ENCODE results near the gene CYP11A1. TPM values are rescaled to one million over a fixed set of nuclear protein-coding genes. Genes with fewer than 3 reads are reported as not detected.

CYP11A1 gene
- total RNA-seq, 1 donor from 2014 or later = 2.0 TPM

DNA sequence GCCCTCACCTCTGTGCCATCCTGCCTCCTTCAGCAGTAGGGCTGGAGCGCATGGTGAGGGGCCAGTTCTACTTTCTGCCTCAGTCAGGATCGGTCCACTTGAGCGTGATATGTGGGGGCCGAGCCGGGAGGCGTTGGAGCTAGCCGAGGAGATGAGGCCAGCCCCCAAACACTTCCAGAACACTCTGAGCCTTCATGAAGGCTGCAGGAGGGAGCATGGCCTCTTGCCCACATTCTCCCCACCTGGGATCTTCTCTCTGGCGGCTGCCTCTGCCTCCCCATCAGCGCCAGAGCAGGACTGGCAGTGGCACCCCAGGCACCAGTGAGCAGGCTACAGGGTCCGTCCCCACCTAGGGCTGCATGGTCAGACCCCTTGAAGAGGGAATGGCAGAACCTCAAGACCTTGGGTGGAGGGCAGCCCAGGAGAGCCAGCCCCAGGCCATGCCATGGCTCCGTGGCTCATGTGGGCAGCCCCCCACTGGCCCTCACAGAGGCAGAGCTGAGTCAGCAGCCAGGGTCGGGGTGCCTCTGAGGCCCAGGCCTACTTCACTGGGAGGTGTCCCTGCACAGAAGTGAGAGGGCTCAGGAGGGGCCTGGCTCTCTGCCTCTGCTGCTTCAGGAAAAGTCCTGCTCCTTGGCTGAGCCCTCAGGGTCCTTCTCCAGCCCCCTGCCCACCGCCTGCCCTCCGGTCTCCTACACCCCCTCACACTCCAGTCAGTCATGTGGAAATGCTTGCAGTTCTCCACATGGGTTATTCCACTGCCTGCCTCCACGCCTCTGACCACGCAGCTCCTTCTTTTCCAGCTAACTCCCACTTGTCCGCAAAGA is 28.1 kb upstream of the CYP11A1 start:
- DNase-seq (ENCODE audit: low read depth) = no peak
- no peak for TF ChIP-seq CTCF (IDR thresholded peaks at IDR 0.05; ENCODE audit: insufficient read depth, low read length, poor library complexity, severe bottlenecking)
- H3K4me3 ChIP-seq (ENCODE audit: low read depth, low read length) = no peak overlapping the region
- H3K27me3 ChIP-seq (ENCODE audit: control insufficient read depth, insufficient read depth, low read length) = no peaks in the 10 kb centered on the region
- H3K36me3 ChIP-seq (ENCODE audit: control insufficient read depth, insufficient read depth, low read length) = no peaks in the 10 kb centered on the region

DNA sequence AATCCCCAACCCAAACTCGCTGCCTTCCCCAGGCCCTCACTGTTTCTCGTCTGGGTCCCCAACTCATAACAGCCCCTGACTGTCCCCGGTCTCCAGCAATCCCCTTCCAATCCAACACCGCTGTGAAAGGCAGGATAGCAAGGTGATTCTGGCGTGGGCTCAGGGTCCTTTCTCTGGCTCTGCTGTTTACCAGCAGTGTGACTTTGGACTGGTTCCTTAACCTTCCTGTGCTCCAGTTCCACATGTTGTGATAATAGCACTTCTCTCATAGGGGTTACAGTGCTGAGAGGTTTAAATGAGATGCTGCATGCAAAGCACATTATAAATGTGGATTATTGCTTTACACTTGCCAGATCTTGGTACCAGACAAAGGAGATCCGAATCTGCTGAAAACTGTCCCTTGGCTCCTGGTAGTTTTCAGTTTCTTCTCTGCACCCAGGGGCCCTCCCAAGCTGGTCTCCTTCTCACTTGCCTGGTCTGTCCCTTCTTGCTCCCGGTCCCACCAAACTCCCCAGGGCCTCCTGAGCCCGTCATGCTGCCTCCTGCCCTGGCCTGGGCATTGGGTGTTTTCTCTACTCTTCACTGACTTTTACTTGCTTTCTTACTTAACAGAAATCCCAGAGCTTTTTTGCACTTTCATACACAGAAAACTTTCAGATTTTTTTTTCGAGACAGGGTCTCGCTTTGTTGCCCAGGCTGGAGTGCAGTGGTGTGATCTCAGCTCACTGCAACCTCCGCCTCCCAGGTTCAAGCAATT is 26.8 kb upstream of the CYP11A1 start:
- Histone ChIP-seq H3K27me3 (ENCODE audit: control insufficient read depth, insufficient read depth, low read length) (no peaks in the 10 kb centered on the region), H3K4me3 (ENCODE audit: low read depth, low read length) (no peak overlapping the region), H3K36me3 (ENCODE audit: control insufficient read depth, insufficient read depth, low read length) (no peaks in the 10 kb centered on the region)
- TF ChIP-seq CTCF (IDR thresholded peaks at IDR 0.05; ENCODE audit: insufficient read depth, low read length, poor library complexity, severe bottlenecking) = no peak
- no peak for DNase-seq (ENCODE audit: low read depth)

- Histone ChIP-seq H3K36me3 (ENCODE audit: control insufficient read depth, insufficient read depth, low read length) (no peaks in the 10 kb centered on the region), H3K4me3 (ENCODE audit: low read depth, low read length) (no peak overlapping the region), H3K27me3 (ENCODE audit: control insufficient read depth, insufficient read depth, low read length) (no peaks in the 10 kb centered on the region)
- no peak for DNase-seq (ENCODE audit: low read depth)
- TF ChIP-seq CTCF (IDR thresholded peaks at IDR 0.05; ENCODE audit: insufficient read depth, low read length, poor library complexity, severe bottlenecking) = no peak
Measured at GRCh38 chr15:74393423-74393822, 26.0 kb upstream of the CYP11A1 start.

- Histone ChIP-seq H3K4me3 (ENCODE audit: low read depth, low read length) (no peak overlapping the region), H3K27me3 (ENCODE audit: control insufficient read depth, insufficient read depth, low read length) (no peaks in the 10 kb centered on the region), H3K36me3 (ENCODE audit: control insufficient read depth, insufficient read depth, low read length) (no peaks in the 10 kb centered on the region)
- no peak for DNase-seq (ENCODE audit: low read depth)
- no peak for TF ChIP-seq CTCF (IDR thresholded peaks at IDR 0.05; ENCODE audit: insufficient read depth, low read length, poor library complexity, severe bottlenecking)
Measured at GRCh38 chr15:74392902-74393301, 25.5 kb upstream of the CYP11A1 start.

DNA sequence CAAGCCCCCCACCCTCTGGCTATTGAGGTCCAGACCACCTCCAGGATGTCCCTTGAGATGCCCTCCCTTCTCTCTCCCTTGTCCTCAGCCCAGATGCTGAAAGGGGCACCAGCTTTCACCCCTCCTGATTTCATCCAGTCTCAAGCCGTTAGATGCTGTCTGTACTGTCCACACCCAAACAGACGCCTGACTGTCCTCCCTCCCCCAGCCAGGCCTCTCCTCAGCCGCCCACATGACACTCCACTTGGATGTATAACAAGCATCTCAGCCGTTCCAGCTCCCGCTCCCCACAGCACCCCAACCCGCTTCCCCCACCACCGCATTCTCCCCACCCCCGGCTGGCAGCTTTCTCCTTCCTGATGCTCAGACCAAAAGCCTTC is 25.0 kb upstream of the CYP11A1 start:
- no peaks in the 10 kb centered on the region for H3K27me3 ChIP-seq (ENCODE audit: control insufficient read depth, insufficient read depth, low read length)
- no peak overlapping the region for H3K4me3 ChIP-seq (ENCODE audit: low read depth, low read length)
- no peak for TF ChIP-seq CTCF (IDR thresholded peaks at IDR 0.05; ENCODE audit: insufficient read depth, low read length, poor library complexity, severe bottlenecking)
- DNase-seq (ENCODE audit: low read depth) = no peak
- no peaks in the 10 kb centered on the region for H3K36me3 ChIP-seq (ENCODE audit: control insufficient read depth, insufficient read depth, low read length)
